Stimulated activated CD4-positive, alpha-beta T cell treated with anti-CD3 and anti-CD28 coated beads, Interleukin-12 subunit alpha, Interleukin-12 subunit beta, amount 100 ng/mL, for 24 hours (primary cell): ENCODE results near the gene SIAH1.
"Not testable (repeated sequence)": the region's sequence is repeated elsewhere in the genome, so short reads cannot be mapped to it uniquely, and the experiment has no call there.

Experiments
- DNase-seq, 2 experiments: peaks; one replicate each; pipeline ENCODE4 v3.0.0-alpha.2; 2020; ENCODE audit warnings: low read depth in 2 of 2

The SIAH1 gene

GRCh38 chr16:48332978-48333377 lies 52.2 kb downstream of the SIAH1 start:
- no peak for DNase-seq

- DNase-seq = no peak
These were observed 54.4 kb downstream of the SIAH1 start for GRCh38 chr16:48330841-48331192.

GRCh38 chr16:48330189-48330840 lies 54.9 kb downstream of the SIAH1 start:
- no peak for DNase-seq

- no peak for DNase-seq
These were observed 56.1 kb downstream of the SIAH1 start for GRCh38 chr16:48329138-48329537.

GRCh38 chr16:48326915-48327314 lies 58.3 kb downstream of the SIAH1 start:
- DNase-seq = no peak

- no peak for DNase-seq
These were observed 61.1 kb downstream of the SIAH1 start for GRCh38 chr16:48323783-48324775.

GRCh38 chr16:48321317-48322036 lies 63.7 kb downstream of the SIAH1 start:
- DNase-seq = no peak

- no peak for DNase-seq
These were observed 66.6 kb downstream of the SIAH1 start for GRCh38 chr16:48318630-48319029.

GRCh38 chr16:48317614-48318315 lies 67.4 kb downstream of the SIAH1 start:
- DNase-seq = no peak

GRCh38 chr16:48317026-48317425 lies 68.2 kb downstream of the SIAH1 start:
- DNase-seq = no peak

GRCh38 chr16:48313905-48314304 lies 71.3 kb downstream of the SIAH1 start:
- DNase-seq = not testable (repeated sequence)

- DNase-seq = no peak
These were observed 74.1 kb downstream of the SIAH1 start for GRCh38 chr16:48310908-48311641.
